ENCODE data around the gene CCNI2.

The CCNI2 gene

DNA sequence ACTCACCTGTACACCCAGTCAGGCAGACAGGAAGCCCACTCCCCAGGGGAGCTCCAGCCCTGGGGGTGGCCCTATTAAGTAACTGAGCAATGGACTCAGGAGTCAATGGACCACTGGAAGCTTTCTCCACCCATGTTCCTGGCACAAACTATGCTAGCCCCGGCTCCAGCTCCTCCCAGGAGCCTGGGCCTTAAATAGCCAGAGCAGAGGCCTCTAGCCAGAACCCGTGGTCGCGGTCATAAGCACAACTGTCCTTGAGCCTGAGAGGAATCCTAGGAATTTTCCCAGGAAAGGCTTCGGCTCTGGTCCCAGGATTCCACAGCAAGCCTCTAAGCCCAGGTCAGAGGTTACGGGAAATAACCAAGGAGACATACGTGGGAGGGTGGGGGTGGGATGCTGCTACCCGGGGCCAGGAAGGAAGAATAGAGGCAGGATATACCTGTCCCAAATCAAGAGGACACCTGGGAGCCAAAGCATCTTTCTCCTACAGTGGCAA, 24.3 kb downstream of the CCNI2 start:
- Histone ChIP-seq H4K20me1 (ENCODE audit: insufficient read depth, low read length, poor library complexity, severe bottlenecking) (no peaks in the 10 kb centered on the region), H3K4me2 (ENCODE audit: low read depth, low read length, poor library complexity, severe bottlenecking) (no peak overlapping the region), H3K79me2 (ENCODE audit: insufficient read depth, low read length) (no peaks in the 10 kb centered on the region), H3K27me3 (ENCODE audit: insufficient read depth, low read length, poor library complexity, severe bottlenecking) (no peaks in the 10 kb centered on the region), H2AFZ (ENCODE audit: low read length) (no peak overlapping the region), H3K9ac (ENCODE audit: low read depth, low read length, poor library complexity, severe bottlenecking) (no peak overlapping the region), H3F3A (ENCODE audit: low read depth) (no peaks in the 10 kb centered on the region), H3K4me3 (ENCODE audit: low read length, poor library complexity, severe bottlenecking) (no peak overlapping the region), H3K4me1 (ENCODE audit: insufficient read depth, low read length, poor library complexity, severe bottlenecking) (no peaks in the 10 kb centered on the region), H3K9me3 (ENCODE audit: insufficient read depth, low read depth, low read length) (no peaks in the 10 kb centered on the region), H3K36me3 (ENCODE audit: insufficient read depth, low read length) (no peaks in the 10 kb centered on the region), H3K9me2 (replicated peaks; ENCODE audit: low read depth, low read length) (no peaks in the 10 kb centered on the region)
- no peak for TF ChIP-seq EZH2phosphoT487 (IDR thresholded peaks at IDR 0.05; ENCODE audit: borderline replicate concordance)
- TF ChIP-seq, protein P1, sequence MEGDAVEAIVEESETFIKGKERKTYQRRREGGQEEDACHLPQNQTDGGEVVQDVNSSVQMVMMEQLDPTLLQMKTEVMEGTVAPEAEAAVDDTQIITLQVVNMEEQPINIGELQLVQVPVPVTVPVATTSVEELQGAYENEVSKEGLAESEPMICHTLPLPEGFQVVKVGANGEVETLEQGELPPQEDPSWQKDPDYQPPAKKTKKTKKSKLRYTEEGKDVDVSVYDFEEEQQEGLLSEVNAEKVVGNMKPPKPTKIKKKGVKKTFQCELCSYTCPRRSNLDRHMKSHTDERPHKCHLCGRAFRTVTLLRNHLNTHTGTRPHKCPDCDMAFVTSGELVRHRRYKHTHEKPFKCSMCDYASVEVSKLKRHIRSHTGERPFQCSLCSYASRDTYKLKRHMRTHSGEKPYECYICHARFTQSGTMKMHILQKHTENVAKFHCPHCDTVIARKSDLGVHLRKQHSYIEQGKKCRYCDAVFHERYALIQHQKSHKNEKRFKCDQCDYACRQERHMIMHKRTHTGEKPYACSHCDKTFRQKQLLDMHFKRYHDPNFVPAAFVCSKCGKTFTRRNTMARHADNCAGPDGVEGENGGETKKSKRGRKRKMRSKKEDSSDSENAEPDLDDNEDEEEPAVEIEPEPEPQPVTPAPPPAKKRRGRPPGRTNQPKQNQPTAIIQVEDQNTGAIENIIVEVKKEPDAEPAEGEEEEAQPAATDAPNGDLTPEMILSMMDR (conservative IDR thresholded peaks at IDR 0.05; ENCODE audit: low read length), result no peak

DNA sequence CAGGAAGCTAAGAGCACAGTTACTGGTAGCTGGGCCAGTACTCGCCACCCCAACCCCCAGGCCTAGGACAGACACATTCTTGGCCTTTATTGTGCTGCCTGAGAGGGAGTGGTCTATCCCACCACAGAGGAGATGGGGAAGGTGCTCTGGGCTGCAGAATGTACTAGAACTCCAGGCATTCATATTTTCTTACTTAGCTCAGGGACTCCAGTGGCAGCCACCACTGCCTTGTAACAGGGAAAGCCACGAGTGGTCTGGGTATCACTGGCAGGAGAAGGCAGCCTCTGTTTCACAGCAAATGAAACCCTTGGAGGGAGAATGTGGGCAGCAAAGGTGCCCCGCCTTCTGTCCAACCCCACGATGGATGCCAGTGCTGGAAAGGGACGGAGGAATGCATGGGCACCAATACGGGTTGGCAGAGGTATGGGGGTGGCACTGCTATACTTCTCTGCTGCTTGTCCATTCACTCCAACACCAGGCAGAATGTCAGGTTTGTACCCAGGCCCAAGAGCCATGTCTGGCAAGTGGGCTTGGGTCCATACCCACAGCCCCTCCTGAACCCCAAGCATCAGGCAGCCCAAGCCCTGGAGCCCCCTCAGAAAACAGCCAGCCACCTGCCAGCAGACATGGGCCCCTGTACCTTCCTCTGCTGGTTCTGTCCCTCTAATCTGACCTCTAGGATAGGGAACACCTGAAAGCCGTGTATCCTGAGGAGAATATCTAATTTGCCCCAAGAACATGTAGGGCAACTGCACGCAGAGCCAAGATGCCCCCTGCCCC, 25.3 kb downstream of the CCNI2 start:
- Histone ChIP-seq H3K9me3 (ENCODE audit: insufficient read depth, low read depth, low read length) (no peaks in the 10 kb centered on the region), H3K9ac (ENCODE audit: low read depth, low read length, poor library complexity, severe bottlenecking) (no peak overlapping the region), H2AFZ (ENCODE audit: low read length) (no peak overlapping the region), H3K4me1 (ENCODE audit: insufficient read depth, low read length, poor library complexity, severe bottlenecking) (no peaks in the 10 kb centered on the region), H3K36me3 (ENCODE audit: insufficient read depth, low read length) (no peaks in the 10 kb centered on the region), H3F3A (ENCODE audit: low read depth) (no peaks in the 10 kb centered on the region), H3K9me2 (replicated peaks; ENCODE audit: low read depth, low read length) (no peaks in the 10 kb centered on the region), H3K79me2 (ENCODE audit: insufficient read depth, low read length) (no peaks in the 10 kb centered on the region), H4K20me1 (ENCODE audit: insufficient read depth, low read length, poor library complexity, severe bottlenecking) (no peaks in the 10 kb centered on the region), H3K4me2 (ENCODE audit: low read depth, low read length, poor library complexity, severe bottlenecking) (no peak overlapping the region), H3K27me3 (ENCODE audit: insufficient read depth, low read length, poor library complexity, severe bottlenecking) (no peaks in the 10 kb centered on the region), H3K4me3 (ENCODE audit: low read length, poor library complexity, severe bottlenecking) (no peak overlapping the region)
- TF ChIP-seq EZH2phosphoT487 (IDR thresholded peaks at IDR 0.05; ENCODE audit: borderline replicate concordance), result no peak
- TF ChIP-seq, protein P1 (conservative IDR thresholded peaks at IDR 0.05; ENCODE audit: low read length), result no peak

DNA sequence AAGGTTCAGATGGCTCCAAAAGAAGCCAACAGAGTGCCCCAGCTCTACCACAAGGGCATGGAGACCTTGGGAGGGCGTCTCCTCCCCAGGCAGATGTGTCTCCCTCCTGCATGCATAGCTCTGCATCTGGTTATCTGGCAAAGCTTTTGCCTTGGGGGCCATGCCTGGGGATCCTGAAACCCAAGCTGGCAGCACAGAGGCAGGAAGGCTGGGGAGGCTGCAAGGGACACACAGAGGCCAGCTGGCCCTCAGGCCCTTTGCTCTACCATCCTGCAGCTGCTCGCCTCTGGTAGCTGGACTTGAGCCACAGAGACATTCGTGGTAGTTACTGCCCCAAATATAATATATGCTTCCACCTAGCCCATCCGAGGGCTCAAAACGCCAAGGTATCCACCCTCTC, 25.9 kb downstream of the CCNI2 start:
- Histone ChIP-seq H3F3A (ENCODE audit: low read depth) (no peaks in the 10 kb centered on the region), H3K4me1 (ENCODE audit: insufficient read depth, low read length, poor library complexity, severe bottlenecking) (no peaks in the 10 kb centered on the region), H2AFZ (ENCODE audit: low read length) (no peak overlapping the region), H3K9ac (ENCODE audit: low read depth, low read length, poor library complexity, severe bottlenecking) (no peak overlapping the region), H3K27me3 (ENCODE audit: insufficient read depth, low read length, poor library complexity, severe bottlenecking) (no peaks in the 10 kb centered on the region), H3K9me3 (ENCODE audit: insufficient read depth, low read depth, low read length) (no peaks in the 10 kb centered on the region), H4K20me1 (ENCODE audit: insufficient read depth, low read length, poor library complexity, severe bottlenecking) (no peaks in the 10 kb centered on the region), H3K9me2 (replicated peaks; ENCODE audit: low read depth, low read length) (no peaks in the 10 kb centered on the region), H3K4me3 (ENCODE audit: low read length, poor library complexity, severe bottlenecking) (no peak overlapping the region), H3K4me2 (ENCODE audit: low read depth, low read length, poor library complexity, severe bottlenecking) (no peak overlapping the region), H3K79me2 (ENCODE audit: insufficient read depth, low read length) (no peaks in the 10 kb centered on the region), H3K36me3 (ENCODE audit: insufficient read depth, low read length) (no peaks in the 10 kb centered on the region)
- TF ChIP-seq, protein P1 (conservative IDR thresholded peaks at IDR 0.05; ENCODE audit: low read length), result no peak
- TF ChIP-seq EZH2phosphoT487 (IDR thresholded peaks at IDR 0.05; ENCODE audit: borderline replicate concordance), result no peak
